GM18858 (cell line): Measurements from ENCODE around the gene C16orf96.

Experiments used
- ATAC-seq: cut with Tn5 transposase; IDR thresholded peaks from one replicate; pipeline ENCODE4 v1.9.1; 2021; ENCODE audit not compliant: unreplicated experiment

C16orf96 gene

DNA sequence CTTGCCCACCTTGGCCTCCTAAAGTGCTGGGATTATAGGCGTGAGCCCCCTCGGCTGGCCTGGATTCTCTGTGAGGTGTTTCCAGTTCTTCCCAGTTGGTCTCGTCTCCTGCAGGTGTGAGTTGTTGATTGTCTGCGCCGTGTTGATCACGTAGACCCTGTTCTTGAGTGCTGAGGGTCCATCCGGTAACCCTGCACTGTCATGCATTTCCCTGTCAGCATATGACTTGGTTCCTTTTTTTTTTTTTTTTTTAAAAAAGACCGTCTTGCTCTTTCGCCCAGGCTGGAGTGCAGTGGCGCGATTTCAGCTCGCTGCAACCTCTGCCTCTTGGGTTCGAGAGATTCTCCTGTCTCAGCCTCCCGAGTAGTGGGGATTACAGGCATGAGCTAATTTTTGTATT lies 85.8 kb downstream of the C16orf96 start:
- ATAC-seq = no peak

DNA sequence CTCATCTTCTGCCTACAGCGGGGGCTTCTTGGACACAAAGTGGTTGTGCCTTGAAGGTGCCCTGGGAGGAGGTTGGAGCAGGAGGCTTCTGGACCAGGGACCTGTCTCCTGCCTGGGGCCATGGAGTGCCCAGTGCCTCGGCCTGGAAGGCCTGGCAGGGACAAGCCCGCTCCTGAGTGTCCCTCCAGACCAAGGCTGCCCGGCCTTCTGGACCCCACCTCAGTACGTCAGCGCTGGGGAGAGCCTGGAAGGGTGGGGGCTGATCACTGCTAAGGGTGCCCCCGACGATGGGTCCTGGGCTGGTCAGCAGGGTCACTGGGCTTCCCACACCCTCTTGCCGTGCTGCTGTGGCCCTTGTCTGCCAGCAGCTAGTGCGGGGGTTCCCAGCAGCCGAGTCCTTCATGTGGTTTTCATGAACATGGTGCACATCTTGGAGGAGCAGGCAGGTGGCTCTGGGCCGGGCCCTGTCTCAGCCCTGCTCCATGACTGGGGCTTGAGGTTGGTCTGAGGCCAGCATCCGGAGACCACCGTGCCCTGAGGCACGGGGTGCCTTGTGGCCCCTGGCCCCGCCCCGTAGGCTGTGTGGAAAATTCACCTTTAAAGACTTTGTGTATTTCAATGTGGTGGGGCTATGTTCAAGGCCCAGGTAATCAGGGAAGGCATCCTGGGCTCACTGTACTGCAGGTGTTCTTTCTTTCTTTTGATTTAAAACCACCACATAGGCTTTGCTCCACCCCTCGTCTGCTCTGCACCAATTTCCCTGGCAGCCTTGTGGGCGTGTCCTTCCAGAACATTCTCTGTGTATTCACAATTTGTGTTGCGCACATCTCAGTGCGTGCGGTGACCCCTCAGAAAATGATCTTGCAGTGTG lies 90.9 kb downstream of the C16orf96 start:
- no peak for ATAC-seq

DNA sequence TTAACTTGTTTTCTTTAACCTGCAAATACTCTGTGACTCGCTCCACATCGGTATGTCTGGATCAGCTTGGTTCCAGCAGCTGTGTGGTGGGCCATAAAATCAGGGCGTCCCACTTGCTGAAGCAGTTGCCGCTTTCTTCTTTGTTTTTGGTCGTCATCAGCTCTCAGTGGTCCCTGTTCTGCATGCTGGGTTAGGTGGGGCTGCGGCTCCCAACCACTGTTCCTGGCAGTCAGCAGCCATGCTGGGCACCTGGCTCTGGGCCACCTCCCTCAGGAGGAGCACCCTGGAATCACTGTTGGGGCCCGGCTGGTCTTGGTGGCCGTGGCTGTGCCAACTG lies 91.5 kb downstream of the C16orf96 start:
- no peak for ATAC-seq

GRCh38 chr16:4648917-4649316 lies 92.8 kb downstream of the C16orf96 start:
- no peak for ATAC-seq

- no peak for ATAC-seq
These were observed 93.8 kb downstream of the C16orf96 start for GRCh38 chr16:4649744-4650442.
